Measurements from ENCODE around the gene CHRM5.

The CHRM5 gene, protein sequence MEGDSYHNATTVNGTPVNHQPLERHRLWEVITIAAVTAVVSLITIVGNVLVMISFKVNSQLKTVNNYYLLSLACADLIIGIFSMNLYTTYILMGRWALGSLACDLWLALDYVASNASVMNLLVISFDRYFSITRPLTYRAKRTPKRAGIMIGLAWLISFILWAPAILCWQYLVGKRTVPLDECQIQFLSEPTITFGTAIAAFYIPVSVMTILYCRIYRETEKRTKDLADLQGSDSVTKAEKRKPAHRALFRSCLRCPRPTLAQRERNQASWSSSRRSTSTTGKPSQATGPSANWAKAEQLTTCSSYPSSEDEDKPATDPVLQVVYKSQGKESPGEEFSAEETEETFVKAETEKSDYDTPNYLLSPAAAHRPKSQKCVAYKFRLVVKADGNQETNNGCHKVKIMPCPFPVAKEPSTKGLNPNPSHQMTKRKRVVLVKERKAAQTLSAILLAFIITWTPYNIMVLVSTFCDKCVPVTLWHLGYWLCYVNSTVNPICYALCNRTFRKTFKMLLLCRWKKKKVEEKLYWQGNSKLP
- total RNA-seq, result 0 to 0.12 (median 0) reads per million in 4 donors

DNA sequence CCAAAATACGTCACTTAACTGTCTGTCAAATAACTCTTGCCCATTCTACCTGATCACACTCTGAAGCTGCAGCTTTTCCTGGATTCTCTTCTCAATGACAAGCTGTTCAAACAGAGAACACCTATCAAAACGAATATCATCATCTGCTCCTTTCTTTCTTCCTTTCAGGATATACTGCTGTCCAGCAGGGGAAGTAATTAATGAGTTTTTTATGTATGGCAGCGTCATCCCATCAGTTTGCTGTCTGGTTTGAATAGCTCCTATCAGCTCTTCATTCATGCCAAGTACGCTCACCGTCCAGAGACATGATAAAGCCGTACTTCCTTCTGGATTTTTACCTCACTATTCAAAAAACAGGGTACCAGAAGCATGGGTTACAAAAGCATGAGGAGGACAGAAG, at the start of gene CHRM5:
Gene CHRM5, plus strand, starts transcription at position 274 of the 400 bp plus-strand sequence. CDS start 94,221 bp downstream, outside the sequence.
- no peak for DNase-seq

DNA sequence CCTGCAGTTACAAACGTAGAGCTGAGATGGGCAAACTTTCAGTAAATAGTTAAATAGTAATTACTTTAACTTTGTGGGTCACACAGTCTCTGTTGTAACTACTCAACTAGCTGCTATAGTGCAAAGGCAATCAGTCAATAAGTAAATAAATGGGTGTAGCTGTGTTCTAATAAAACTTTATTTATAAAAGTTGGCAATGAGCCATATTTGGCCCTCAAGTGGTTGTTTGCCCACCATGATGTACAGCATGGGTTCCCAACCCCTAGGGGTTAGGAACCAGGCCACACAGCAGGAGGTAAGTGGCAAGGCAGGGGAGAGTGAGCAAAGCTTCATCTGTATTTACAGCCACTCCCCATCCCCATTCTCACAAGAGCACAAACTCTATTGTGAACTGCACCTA, 44.9 kb upstream of the CHRM5 start:
- no peak for DNase-seq

DNA sequence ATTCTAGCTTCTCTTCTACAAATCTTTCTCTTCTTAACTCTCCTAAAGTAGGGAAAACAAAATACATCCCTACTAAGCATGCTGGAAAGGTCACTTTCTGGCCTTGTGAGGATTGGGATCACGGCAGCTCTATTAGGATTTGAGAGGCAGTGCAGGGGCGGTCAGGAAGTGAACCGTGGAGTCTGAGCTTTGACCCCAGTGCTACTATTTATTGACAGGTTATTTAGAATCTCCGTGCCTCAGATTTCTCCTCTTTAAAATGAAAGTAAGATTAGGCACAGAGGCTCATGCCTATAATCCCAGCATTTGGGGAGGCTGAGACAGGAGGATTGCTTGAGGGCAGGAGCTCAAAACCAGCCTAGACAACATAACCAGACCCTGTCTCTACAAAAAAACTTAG, 42.0 kb upstream of the CHRM5 start:
- DNase-seq, result no peak

DNA sequence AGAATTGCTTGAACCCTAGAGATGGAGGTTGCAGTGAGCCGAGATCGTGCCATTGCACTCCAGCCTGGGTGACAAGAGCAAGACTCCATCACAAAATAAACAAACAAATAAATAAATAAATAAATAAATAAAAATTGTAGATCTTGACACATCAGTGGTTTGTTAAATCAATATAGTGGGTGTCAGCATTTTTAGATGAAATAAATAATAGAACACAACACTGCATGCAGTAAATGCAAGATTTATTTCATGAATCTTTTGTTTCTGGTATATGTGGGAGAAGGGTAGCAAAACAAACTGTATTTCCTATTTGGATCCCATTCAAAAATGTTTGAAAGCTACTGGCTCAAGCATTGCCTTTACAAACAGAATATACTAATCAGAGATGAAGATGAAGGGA, 35.6 kb upstream of the CHRM5 start:
- DNase-seq, result no peak

DNA sequence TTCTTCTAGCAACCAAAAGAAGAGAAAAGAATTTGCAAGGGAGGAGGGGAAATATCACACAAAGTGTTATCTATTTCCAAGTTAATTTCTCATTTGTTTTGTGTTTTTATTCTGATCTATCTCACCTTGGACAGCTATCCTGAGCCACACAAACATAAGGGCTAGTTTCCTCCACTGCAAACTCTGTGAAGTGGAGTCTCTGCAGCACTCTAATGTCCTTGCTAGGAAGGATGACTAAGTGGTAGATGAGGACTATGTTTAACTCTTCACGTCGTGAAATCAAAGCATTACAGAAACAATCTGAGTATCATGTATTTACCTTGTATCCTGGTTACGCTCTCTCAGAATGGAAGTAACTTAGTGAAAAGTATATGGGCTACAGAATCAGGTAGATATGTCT, 33.9 kb upstream of the CHRM5 start:
- DNase-seq, result no peak

DNA sequence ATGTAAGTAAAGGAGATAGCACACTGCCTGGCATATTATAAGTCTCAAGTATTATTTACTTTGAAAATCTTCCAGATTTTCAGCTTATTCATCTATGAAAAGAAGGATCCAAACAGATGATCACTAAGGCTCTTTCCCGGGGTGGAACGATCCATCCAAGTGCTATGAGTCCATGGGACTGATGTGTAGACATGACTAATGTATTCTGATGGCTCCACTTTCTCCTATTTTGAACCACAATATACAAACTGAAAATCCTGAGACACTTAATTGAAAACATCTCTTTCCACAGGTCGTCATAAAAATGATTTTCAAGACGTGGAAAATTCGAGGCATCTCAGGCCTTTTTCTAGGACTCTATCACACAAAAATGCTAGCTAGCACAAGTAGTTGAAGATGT, 33.4 kb upstream of the CHRM5 start:
- DNase-seq, result no peak

DNA sequence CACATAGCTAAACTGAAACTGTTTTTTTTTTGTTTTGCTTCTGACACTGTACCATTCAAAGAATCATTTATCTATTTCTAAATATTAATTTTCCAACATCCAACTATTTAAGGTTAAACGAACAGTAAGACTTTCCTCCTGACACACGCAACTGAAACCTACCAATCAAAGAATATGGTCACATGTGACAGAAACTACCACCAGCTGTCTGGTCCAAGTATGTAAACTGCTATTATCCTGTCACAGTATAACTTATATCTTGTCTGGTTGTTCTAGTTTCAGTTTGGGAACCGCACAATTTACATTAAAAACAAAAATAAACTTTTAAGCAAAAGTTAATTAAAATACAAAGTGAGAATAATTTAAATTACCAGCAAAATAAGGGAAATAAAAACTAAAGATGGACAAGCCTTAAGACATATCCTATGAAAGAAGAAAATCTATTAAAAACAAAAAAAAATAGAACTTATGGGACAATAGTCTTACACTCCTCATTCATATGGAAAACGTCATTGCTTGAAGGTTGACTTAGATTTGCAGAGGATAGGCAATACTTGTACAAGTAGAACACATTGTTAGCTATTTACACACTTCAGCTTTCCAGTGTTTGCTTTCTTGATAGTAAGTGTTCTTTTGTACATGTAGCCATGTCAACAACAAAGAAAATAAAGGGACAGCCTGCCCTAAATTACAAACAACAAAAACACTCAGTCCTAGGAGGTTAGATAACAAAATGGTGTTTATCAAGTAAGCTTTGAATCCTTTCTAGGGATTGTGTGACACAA, 26.8 kb upstream of the CHRM5 start:
- no peak for DNase-seq

DNA sequence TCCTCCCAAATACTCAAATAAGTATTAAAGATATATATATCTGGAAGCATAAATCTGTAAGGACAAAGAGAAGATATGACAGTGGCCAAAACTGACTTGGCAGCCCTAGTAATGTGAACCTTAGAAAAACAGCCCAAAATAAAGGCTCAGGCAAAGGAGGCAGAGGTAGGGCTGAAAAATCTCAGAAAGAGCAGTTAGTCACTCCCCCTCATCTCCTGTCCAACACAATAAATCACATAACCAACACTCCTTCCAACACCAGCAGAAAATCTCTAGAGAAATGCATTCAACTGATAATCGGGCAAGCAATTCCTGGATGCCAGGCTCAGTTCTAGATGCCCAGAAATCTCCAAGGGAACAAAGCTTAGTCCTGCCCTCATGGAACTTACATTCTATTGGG, 22.1 kb upstream of the CHRM5 start:
- no peak for DNase-seq

DNA sequence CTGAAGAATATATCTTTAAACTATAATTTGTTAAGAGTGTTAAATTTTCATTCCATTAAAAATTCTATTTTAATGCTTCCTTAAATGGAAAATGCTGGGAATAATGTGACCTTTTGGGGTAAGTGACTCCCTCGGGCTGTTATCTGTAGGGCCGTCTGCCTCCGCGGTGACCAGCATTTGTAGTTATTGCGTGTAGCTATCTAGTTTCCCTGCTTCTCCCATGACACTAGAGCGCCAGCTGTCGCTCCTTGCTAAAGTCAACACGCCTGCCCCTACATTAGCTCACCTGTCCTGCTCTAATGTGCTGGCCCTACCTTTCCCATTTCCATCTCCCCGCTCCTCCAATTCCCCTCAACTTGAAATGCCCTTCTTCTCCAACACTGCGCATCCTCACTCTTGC, 12.4 kb upstream of the CHRM5 start:
- DNase-seq, result no peak

DNA sequence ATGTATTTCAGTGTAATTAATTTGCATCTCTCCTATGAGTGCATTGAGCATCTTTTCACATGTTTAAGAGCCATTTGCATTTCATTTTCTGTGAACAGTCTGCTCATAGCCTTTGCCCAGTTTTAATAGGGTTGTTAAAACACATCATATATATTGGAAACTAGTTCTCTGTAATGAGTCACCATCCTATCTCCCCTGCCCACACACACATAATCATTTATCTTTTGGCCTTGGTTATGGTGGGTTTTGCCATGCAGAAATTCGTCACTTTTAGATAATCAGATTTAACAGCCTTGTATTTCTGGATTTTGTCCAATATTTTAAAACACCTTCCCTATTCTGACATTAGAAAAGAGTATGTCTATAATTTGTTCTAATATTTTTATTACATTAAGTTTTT, 11.9 kb upstream of the CHRM5 start:
- DNase-seq, result no peak

DNA sequence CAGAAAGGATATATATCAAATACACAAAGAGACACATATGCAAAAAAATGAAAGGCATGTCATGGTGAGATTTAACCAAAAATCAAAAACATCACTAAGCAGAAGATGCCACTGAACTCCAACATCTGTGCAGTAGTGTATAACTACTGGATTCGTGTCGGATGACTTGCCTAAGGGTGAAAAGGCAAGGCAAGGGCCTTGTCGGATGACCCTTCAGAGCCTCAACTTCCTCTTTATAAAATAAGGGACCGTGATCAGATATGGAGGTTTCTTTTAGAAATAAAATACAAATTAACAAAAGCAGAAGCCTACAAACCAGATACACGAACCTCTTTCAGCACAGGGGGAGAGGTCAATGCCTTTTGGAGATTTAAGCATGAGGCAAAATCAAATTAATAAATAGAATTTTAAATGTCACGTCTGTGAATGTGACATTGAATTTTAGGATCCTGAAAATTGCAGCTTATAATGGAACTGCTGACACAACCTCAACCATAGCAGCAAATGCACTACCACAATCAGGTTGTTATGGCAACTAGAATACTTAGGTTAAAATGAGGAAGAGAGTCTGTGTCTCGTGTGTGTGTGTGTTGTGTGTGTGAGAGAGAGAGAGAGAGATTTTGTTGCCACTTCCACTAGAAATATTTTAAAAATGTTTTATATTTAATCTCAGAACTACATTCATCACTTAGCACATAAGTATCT, 8.3 kb upstream of the CHRM5 start:
- no peak for DNase-seq

DNA sequence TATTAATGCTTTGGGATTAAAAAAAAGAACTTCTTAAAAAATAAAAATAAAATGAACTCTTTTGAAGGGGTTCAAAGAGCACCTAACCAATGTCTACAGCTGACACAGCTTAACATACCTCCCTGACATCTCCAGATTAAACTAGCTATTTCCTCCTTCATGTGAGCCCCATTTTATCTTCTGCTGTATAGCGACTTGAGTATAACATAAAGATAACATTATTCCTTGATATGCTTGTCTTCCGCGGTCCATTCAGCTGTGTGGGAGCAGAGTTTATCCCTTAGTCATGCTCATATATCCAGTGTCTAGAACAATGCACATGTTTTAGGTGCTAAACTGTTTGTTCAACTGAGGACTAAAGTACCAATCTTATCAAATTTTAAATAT, 7.8 kb upstream of the CHRM5 start:
- no peak for DNase-seq

DNA sequence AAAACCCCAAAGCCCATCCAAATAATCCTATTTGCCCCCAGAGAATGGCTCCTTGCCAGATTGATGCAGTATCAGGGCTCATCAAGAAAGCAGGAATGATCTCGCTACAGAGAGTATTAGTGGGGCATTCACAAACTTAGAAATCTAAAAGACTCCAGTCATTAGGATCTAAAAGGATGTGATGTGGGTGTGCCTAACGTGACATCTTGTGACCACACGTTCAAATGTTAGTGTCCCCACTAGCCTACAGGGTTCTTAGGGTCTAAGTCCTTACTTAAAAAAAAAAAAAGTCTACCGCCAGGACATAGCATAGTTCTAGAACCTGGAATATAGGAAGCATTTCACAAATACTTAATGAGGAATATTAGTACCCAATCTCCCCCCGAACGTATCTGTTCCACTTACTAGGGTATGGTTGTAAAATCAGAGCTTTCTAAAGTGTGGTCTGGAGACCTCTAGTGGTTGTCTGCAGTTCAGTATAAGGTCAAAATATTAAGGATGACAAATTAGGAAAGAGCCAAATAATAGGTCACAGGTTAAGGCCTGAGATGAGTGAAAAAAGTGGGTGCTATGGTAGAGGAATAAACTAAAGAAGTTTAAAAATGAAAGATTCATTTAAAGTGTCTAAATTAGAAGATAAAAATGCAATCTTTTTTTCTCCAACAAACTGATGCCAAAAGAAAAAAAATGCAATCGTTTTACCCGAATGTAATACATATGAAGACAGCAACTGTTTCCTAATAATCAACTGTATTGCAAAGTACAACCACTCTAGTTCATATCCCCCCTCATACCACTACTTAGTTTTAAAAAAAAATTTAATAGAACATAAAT, 4.2 kb upstream of the CHRM5 start:
- DNase-seq, result no peak

DNA sequence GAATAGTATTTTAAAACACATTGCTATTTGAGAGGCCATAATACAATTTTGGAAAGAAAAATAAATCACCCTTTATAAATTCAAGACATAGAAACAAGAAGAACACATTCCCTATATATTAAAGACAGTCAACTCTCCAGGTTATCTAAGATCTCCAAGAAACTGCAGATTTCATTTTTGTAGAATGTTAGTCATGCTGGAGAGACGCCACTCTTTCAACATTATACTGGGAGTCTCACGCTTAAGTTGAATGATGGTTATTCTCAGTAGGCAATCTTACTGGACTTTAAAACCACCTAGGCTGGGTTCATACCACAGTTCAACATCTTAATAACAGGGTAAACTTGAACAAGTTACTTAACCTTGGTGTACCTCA, 3.6 kb upstream of the CHRM5 start:
- no peak for DNase-seq

DNA sequence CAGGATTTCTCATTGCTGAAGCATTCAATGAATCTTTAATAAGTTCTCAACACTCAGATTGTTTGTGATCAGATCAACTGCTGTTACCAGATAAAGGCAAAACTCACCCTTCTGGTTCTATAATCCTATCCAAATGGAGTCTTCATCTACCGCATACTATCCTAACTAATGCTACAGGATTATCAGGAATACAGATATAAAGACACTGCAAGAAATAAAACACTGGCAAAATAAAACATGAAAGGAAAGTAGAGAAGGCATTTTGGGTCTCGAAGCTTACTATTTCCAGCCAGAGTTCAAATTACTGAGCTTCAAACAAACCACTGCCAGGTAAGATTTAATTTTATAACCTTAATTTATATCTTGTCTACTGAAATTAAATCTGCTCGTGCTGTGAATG, 524 bp downstream of the CHRM5 start:
- no peak for DNase-seq

DNA sequence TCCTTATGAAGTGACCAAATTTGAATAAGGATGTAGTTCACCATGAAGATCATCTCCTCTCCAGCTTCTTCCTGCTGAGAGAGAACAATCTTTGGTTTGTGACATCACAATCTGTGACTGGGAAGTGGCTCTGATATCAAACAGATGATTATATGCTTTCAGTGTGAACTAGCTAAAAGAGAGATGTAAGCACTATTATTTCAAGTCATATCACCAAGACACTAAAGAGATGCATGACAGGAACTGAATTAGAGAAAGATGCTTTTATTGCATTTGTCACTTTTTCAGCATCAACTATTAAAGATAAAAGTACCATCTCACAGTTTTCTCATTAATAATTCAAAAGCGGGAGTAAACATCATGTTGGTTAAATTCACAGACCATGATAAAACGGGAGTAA, 3.5 kb downstream of the CHRM5 start:
- no peak for DNase-seq

DNA sequence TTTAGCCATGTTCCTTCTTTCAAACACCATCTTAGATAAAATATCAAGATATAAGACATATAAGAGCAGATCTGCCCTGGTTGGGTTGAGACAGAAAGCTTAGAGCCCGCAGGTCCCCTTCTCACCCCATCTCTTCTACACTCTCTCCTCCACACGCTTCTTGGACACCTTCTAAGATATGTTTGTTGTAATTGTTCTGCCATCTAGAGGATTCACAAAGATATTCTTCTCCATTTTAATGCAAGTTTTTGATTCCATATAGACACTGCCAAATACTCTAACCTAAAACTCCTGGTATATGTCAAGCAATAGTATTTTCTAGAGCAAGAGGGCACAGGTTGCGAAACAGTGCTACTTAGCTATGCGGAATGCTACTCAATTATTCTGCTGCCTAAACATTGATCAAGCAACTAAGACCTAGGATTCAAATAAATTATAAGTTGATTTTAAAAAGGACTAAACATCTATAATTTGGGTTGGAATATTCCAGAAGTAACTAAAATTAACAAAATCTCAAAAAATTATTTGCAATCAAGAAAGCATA, 6.8 kb downstream of the CHRM5 start:
- DNase-seq, result no peak

DNA sequence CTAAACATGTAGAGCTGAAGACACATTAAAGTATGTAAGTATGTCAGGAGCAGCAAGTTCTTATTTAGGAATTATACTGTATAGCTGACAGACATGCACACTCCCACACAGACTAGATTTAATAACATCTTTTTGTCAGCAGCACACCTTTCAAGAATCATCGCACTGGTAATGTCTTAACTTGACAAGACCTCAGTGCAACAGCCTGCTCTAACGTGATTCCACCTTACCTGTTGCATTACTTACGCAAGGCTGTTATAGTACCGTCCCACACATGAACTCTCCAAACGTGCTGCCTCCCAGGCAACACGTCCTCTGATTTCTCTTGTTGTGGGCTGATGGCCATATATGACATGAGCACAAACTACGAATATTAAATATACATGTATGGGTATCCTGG, 11.9 kb downstream of the CHRM5 start:
- DNase-seq, result no peak

DNA sequence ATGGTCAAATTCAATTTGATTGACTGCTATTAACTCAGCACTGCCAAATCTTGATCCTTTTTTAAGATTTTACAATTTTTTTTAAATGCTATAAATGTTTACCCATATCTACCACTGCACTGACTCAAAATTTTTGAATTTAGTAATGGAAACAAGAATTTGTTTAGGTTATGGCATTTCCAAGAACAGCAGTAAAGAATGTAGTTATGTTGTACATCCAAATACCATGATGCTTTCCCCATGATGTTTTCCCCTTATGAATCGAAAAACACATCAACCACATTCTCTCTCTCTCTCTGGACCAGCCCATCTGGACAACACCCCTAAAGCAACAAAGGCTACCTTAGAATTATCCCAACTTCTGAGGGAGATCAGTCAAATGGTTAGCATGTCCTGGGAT, 14.2 kb downstream of the CHRM5 start:
- DNase-seq, result no peak

DNA sequence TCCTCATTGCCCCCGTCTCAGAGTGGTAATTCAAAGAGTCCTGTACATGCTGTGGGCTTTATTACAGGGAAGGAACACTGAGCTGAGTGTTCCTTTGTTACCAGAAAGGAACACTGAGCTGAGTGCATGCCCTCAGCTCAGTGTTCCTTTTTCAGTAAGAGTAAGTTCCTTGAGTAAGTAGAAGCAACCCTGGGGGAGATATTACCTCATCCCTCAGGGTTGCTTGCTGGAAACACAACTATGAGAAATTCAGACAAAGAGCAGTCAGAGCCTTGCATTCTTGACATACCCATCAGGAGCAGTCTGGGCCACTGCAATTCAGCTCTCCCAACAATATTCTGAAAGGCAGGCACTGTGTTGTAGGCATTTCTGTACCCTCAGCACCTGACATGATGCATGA, 17.0 kb downstream of the CHRM5 start:
- DNase-seq, result no peak

DNA sequence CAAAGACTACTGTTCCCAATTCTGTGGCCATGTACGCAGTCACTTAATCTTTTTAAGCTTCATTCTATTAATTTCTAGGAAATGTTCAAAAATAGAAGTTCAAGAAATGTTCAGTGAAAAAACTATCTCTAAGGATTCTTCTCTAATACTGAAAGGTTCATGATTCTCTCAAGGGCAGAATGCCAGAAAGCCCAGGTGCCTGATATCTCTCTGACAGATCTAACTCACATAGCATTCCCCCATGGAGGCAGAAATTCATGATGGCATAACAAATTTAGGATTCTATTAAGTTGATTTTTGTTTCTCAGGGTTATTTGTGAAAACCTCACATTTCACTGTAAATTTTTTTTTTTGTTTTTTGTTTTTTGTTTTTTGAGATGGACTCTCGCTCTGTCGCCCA, 17.5 kb downstream of the CHRM5 start:
- DNase-seq, result no peak

DNA sequence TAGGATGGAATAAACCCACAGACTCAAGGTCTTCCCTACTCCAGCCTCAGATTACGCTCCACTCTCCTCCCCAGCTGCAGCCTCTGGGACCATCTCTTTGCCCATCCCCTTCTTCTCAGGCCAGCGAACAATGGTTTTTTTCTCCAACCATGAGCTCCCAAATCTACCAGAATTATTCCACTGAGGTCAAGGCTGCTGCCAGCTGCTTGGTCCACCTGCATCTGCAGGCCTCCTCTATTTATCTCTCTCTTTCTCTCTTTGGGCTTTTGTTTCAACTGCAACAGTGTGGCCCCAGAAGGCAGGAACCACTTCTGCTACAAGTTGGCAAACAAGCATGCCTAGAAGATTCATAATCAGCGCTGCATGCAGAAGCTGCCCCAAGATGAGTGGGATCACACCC, 19.1 kb downstream of the CHRM5 start:
- DNase-seq, result no peak

All from T-helper 1 cell (primary cell).